A673 (cell line): ENCODE measurements around the gene CTAGE1.

Experiments used
- CTCF ChIP-seq: fragments of 300-800, 200-600 bp; sonication (generic); conservative IDR thresholded peaks from 2 replicates; pipeline ENCODE4 v1.5.1; 2017; ENCODE audit warnings: low read depth, mild to moderate bottlenecking, antibody characterized with exemption, low read length, moderate library complexity, mixed read lengths
- EZH2 ChIP-seq: fragments of 200-600 bp; sonication (generic); IDR thresholded peaks from 2 replicates; pipeline ENCODE4 v1.6.1; 2017; ENCODE audit warnings: borderline replicate concordance, low read depth, mild to moderate bottlenecking, mixed read lengths, antibody characterized with exemption, low read length; ENCODE audit not compliant: poor library complexity, severe bottlenecking

- no peak for TF ChIP-seq EZH2
- TF ChIP-seq CTCF, result no peak
These were observed 11.8 kb upstream of the CTAGE1 start for GRCh38 chr18:22429564-22429963.
